ENCODE data around the gene POT1.

POT1 gene

DNA sequence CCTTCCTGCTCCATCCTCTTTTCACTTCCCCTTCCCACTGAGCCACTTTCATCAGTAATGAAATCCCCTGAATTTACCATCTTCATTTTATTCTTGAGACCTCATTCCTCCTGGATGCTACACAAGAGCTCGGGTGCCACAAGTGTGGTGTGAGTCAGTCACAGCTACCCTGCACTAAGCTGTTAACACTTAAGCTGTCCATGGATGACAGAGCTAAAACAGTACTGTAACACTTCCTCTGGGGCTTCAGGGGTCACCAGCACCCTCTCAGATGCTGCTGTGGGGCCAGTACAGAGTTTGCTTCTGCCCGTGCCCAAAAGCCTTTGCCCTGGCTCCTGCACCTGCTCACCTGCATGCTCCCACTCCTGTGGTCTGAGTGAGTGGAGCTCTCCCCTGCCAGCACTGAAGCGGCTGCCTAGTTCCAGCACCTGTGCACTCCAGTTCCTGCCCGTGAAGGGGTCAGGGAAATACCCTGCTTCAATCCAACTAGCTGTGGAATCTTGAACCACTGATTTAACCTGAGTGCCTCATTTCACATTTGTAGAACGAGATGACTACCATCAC, 71.9 kb downstream of the POT1 start:
- H3K9ac ChIP-seq (ENCODE audit: low read depth, low read length): no peak overlapping the region
- H3K9me3 ChIP-seq (ENCODE audit: insufficient read depth, low read depth, low read length): peaks cover 8% of the 10 kb centered on the region; the same call in 1 of the 2 replicates
- H3K27me3 ChIP-seq (ENCODE audit: insufficient read depth, low read length): no peaks in the 10 kb centered on the region
- WGBS: 95% methylated on average over 5 of the region's 5 CpGs
- peaks cover 34% of the 10 kb centered on the region for H3K36me3 ChIP-seq (ENCODE audit: insufficient read depth, low read length)
- H3K4me3 ChIP-seq (ENCODE audit: low read length): no peak overlapping the region
- H3K27ac ChIP-seq (ENCODE audit: low read depth, low read length): no peak overlapping the region
- no peaks in the 10 kb centered on the region for H3K4me1 ChIP-seq (ENCODE audit: insufficient read depth, low read length)

DNA sequence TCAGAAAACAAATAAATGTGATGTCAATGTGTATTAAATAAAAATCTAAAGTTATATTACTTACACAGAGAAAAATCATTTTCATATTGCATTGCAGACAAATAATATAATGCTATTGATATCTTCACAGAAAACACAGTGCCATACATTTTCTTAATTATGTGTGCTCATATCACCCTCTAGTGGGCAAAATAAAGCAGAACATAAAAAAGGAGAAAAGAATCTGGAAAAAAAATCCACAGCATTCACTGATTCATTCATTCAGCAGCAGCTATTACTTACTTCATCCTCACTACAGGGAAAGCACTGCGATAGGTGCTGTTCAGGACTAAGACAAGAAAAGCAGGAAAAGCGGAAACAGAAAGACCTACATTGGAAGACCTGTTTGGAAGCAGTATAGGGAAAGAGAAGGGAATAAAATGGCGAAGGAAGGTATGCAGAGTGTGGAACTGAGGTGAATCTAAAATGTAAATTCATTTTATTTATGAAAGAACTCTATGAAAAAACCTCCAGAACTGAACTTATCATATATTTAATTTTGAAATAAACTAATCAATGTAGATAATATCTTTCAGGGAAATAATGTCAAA, 73.2 kb downstream of the POT1 start:
- peaks cover 29% of the 10 kb centered on the region for H3K36me3 ChIP-seq (ENCODE audit: insufficient read depth, low read length)
- no peak overlapping the region for H3K27ac ChIP-seq (ENCODE audit: low read depth, low read length)
- H3K27me3 ChIP-seq (ENCODE audit: insufficient read depth, low read length): no peaks in the 10 kb centered on the region
- H3K4me3 ChIP-seq (ENCODE audit: low read length): no peak overlapping the region
- H3K9me3 ChIP-seq (ENCODE audit: insufficient read depth, low read depth, low read length): peaks cover 8% of the 10 kb centered on the region; the same call in 1 of the 2 replicates
- no peak overlapping the region for H3K9ac ChIP-seq (ENCODE audit: low read depth, low read length)
- H3K4me1 ChIP-seq (ENCODE audit: insufficient read depth, low read length): no peaks in the 10 kb centered on the region
- WGBS: 93% methylated on average over 3 of the region's 3 CpGs

DNA sequence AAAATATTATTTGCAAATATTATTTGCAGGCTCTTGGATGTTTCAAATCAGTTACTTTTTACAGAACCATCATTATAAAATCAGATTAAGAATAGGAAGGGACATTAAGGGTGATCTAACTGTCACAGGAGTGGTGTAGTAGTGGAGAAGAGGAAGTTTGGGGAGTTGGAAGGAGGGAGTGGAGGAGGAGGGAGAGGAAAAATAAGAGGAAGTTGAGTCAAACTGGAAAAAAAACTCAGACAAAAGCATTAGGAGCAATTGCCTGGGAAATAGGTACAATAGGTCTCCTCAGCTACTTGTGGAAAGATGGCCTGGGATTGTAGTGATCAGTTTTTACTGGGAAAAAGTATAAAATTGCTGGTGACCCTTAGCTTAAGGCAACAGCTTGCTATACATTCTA, 86.3 kb downstream of the POT1 start:
- Histone ChIP-seq H3K9me3 (ENCODE audit: insufficient read depth, low read depth, low read length) (no peaks in the 10 kb centered on the region), H3K4me3 (ENCODE audit: low read length) (no peak overlapping the region), H3K4me1 (ENCODE audit: insufficient read depth, low read length) (peaks cover 7% of the 10 kb centered on the region; the same call in 1 of the 2 replicates), H3K9ac (ENCODE audit: low read depth, low read length) (no peak overlapping the region), H3K27me3 (ENCODE audit: insufficient read depth, low read length) (no peaks in the 10 kb centered on the region), H3K36me3 (ENCODE audit: insufficient read depth, low read length) (peaks cover 20% of the 10 kb centered on the region), H3K27ac (ENCODE audit: low read depth, low read length) (no peak overlapping the region)

DNA sequence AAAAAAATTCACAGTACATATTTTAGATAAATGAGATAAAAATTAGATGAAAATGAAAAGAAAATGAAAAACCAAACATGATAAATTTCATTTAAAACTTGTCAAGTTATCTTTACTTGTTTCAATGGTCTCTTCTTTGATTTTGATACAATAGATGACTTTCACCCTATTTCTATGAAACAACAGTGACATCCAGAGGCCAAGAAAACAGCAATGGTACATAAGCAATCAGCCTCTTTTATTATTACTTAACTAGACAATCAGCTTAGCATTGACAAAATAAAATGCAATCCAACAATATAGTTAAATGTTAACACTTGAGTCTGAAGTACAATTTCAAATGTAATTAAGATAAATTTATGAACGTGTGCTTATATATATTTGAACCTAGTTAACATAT, 89.2 kb downstream of the POT1 start:
- H3K27ac ChIP-seq (ENCODE audit: low read depth, low read length): no peak overlapping the region
- H3K9ac ChIP-seq (ENCODE audit: low read depth, low read length): no peak overlapping the region
- H3K27me3 ChIP-seq (ENCODE audit: insufficient read depth, low read length): no peaks in the 10 kb centered on the region
- H3K4me1 ChIP-seq (ENCODE audit: insufficient read depth, low read length): peaks cover 7% of the 10 kb centered on the region; the same call in 1 of the 2 replicates
- H3K36me3 ChIP-seq (ENCODE audit: insufficient read depth, low read length): peaks cover 5% of the 10 kb centered on the region; the same call in 1 of the 2 replicates
- WGBS: no CpG with 5 or more reads among the region's 1 CpG
- no peaks in the 10 kb centered on the region for H3K9me3 ChIP-seq (ENCODE audit: insufficient read depth, low read depth, low read length)
- no peak overlapping the region for H3K4me3 ChIP-seq (ENCODE audit: low read length)

DNA sequence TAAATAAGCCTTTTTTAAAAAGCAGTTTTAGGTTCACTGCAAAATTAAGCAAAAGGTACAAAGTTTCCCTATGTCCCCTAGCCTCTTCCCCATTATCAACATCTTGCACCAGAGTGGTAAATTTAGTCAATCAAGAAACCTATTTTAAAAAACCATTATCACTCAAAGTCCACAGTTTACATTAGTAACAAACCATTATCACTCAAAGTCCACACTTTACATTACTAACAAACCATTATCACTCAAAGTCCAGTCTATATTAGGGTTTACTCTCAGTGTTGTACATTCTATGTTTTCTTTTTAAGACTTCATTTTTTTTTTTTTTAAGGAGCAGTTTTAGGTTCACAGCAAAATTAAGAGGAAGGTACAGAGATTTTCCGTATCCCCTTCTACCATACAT, 89.9 kb downstream of the POT1 start:
- Histone ChIP-seq H3K4me1 (ENCODE audit: insufficient read depth, low read length) (peaks cover 7% of the 10 kb centered on the region; the same call in 1 of the 2 replicates), H3K27ac (ENCODE audit: low read depth, low read length) (no peak overlapping the region), H3K27me3 (ENCODE audit: insufficient read depth, low read length) (no peaks in the 10 kb centered on the region), H3K9ac (ENCODE audit: low read depth, low read length) (no peak overlapping the region), H3K9me3 (ENCODE audit: insufficient read depth, low read depth, low read length) (no peaks in the 10 kb centered on the region), H3K36me3 (ENCODE audit: insufficient read depth, low read length) (peaks cover 11% of the 10 kb centered on the region), H3K4me3 (ENCODE audit: low read length) (no peak overlapping the region)
- 93% methylated on average over 1 of the region's 1 CpG for WGBS

DNA sequence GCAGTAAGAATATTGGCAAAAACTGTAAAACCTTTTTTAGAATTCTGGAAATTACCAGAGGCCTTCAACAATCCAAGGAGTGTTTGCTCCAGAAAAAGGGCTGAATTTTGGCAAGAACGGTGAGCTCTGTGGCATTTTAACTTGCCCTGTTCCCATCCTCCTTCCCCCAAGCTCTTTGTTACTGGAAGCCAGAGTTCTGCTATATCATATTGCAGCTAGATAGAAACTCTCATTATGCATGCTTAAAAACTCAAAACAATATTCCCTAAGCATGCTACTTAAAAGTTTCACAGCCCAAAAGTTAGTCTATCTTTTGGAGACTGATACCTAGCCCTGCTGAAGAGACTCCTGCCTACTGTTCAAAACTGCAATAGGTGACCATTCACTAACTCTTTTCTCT, 93.5 kb downstream of the POT1 start:
- H3K9ac ChIP-seq (ENCODE audit: low read depth, low read length): peak overlapping the region; percentile 17; the same call in 1 of the 2 replicates

DNA sequence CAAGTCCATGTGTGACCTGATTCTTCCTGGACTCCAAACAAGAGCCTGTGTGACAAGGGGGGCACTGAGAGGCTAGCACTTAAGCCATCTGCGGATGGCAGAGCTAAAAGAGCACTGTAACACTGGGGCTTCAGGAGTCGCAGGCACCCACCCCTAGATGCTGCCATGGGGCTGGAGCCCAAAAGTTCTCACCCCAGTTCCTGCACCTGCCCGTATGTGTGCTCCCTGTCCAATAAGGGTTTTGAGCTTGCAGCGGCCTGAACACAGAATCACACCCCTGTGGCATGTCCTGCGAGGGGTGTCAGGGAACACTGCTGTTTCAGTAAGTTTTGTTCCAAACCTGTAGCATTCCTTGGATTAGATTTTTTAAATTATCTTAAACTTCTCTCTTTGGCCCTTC, 110.8 kb downstream of the POT1 start:
- Histone ChIP-seq H3K4me1 (ENCODE audit: insufficient read depth, low read length) (peaks cover 6% of the 10 kb centered on the region), H3K27me3 (ENCODE audit: insufficient read depth, low read length) (no peaks in the 10 kb centered on the region), H3K4me3 (ENCODE audit: low read length) (no peak overlapping the region), H3K9ac (ENCODE audit: low read depth, low read length) (no peak overlapping the region), H3K36me3 (ENCODE audit: insufficient read depth, low read length) (peaks cover 14% of the 10 kb centered on the region), H3K9me3 (ENCODE audit: insufficient read depth, low read depth, low read length) (no peaks in the 10 kb centered on the region), H3K27ac (ENCODE audit: low read depth, low read length) (no peak overlapping the region)
- 96% methylated on average over 5 of the region's 5 CpGs for WGBS

More for the DNA sequence above, 93.5 kb downstream of the POT1 start:
- no peaks in the 10 kb centered on the region for H3K27me3 ChIP-seq (ENCODE audit: insufficient read depth, low read length)
- H3K27ac ChIP-seq (ENCODE audit: low read depth, low read length): no peak overlapping the region
- no peak overlapping the region for H3K4me3 ChIP-seq (ENCODE audit: low read length)
- H3K4me1 ChIP-seq (ENCODE audit: insufficient read depth, low read length): peaks cover 7% of the 10 kb centered on the region; the same call in 1 of the 2 replicates
- H3K9me3 ChIP-seq (ENCODE audit: insufficient read depth, low read depth, low read length): no peaks in the 10 kb centered on the region
- WGBS: 95% methylated on average over 1 of the region's 1 CpG
- peaks cover 16% of the 10 kb centered on the region for H3K36me3 ChIP-seq (ENCODE audit: insufficient read depth, low read length)

DNA sequence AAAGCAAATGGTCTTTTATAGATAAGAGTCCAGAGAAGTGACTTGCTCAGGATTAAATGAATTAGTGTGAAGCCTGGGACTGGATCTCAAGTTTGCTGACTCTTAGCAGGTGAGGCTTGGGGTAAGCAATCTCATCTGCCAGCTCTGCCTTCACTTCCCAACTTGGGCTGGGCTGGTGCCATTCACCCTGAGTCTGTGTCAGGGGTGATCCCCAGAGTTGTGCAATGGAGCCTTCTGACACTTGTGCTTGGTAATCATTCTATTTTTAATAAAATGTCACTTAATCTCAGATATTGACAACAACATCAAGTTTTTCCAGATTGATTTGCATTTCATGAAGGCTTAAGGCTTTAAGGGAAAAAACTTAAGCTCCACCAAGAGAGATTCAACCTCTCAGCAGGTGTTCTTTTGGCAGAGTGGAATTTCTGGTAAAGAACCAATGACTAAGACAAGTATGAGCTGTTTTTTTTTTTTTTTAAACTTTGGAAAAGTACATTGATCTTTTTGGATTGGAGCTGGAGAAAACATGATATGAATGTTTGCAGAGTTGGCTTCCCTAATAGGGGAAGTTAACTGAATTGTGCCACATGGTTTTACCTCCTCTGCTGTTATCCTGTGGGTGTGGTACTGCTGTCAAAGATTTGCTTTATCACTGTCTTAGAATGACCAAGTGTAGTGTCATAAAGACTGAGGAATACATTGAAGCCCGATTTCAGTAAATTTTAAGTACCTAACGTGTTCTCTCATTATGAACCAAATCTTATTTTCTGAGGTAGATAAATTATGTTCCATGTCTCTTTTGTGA, 115.4 kb downstream of the POT1 start:
- Histone ChIP-seq H3K9ac (ENCODE audit: low read depth, low read length) (no peak overlapping the region), H3K36me3 (ENCODE audit: insufficient read depth, low read length) (no peaks in the 10 kb centered on the region), H3K4me1 (ENCODE audit: insufficient read depth, low read length) (peaks cover 37% of the 10 kb centered on the region), H3K4me3 (ENCODE audit: low read length) (no peak overlapping the region), H3K27me3 (ENCODE audit: insufficient read depth, low read length) (no peaks in the 10 kb centered on the region), H3K27ac (ENCODE audit: low read depth, low read length) (no peak overlapping the region), H3K9me3 (ENCODE audit: insufficient read depth, low read depth, low read length) (no peaks in the 10 kb centered on the region)
- WGBS: 92% methylated on average over 2 of the region's 2 CpGs

DNA sequence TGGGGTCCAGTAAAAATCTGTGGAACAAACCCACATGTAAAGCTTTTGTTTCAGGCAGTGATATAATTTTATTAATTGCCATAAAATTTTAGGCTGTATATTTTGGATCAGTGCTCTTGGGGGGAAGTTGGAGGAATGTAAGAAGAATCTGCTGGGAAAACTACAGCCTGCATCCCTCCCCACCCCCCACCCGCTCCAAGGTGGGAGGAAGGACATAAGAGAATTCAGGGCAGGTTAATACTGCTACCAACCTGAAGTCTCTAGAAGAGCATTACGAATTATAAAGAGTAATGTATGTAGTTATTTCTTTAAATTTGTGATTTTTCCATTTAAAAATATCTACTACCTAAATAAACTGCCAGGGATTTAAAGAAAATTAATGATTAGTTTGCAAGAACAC, 116.9 kb downstream of the POT1 start:
- Histone ChIP-seq H3K9ac (ENCODE audit: low read depth, low read length) (no peak overlapping the region), H3K36me3 (ENCODE audit: insufficient read depth, low read length) (no peaks in the 10 kb centered on the region), H3K9me3 (ENCODE audit: insufficient read depth, low read depth, low read length) (no peaks in the 10 kb centered on the region), H3K4me3 (ENCODE audit: low read length) (no peak overlapping the region), H3K27ac (ENCODE audit: low read depth, low read length) (0 out of 2 replicates have a peak overlapping the region, but pooled peaks have one; percentile 33), H3K27me3 (ENCODE audit: insufficient read depth, low read length) (no peaks in the 10 kb centered on the region), H3K4me1 (ENCODE audit: insufficient read depth, low read length) (peaks cover 43% of the 10 kb centered on the region)
- no CpG with 5 or more reads among the region's 2 CpGs for WGBS

DNA sequence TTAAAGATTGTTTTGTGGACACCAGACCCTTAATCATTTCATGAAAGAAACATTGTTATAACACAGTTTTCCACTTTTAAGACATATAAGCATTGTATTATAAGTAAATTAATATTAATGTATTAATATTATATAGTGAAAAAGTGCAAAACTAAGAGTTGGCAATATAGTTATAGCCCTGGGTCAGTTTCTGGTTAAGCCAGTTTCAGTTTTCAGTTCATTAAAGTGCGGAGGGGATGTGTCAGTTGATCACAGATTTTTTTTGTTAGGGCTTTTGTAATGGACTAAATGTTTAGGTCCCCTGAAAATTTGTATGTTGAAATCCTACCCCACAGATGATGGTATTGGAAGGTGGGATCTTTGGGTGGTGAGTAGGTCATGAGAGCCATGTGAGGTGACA, 118.3 kb downstream of the POT1 start:
- Histone ChIP-seq H3K36me3 (ENCODE audit: insufficient read depth, low read length) (no peaks in the 10 kb centered on the region), H3K9me3 (ENCODE audit: insufficient read depth, low read depth, low read length) (no peaks in the 10 kb centered on the region), H3K4me1 (ENCODE audit: insufficient read depth, low read length) (peaks cover 43% of the 10 kb centered on the region), H3K9ac (ENCODE audit: low read depth, low read length) (no peak overlapping the region), H3K4me3 (ENCODE audit: low read length) (no peak overlapping the region), H3K27ac (ENCODE audit: low read depth, low read length) (no peak overlapping the region), H3K27me3 (ENCODE audit: insufficient read depth, low read length) (no peaks in the 10 kb centered on the region)
- WGBS: 95% methylated on average over 1 of the region's 1 CpG

DNA sequence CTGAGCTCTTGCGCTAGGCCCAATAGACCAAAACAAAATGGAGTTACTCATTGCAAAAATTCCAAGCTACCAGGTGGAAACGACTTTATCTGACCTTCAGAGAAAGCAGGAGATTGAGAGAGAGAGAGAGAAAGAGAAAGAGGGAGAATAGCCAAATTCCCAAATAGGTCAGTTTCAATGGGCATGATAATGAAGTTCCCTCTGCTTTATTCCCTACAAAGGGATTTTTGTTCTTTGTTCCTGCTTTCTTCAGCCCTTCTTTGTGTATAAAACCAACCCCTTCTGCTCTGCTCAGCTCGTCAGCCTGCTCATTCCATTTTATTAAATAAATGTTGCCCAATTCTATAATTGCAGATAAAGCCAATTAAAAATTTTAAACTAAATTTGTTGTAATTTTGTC, 119.0 kb downstream of the POT1 start:
- H3K27ac ChIP-seq (ENCODE audit: low read depth, low read length): peak overlapping the region; percentile 68; the same call in 1 of the 2 replicates
- no peaks in the 10 kb centered on the region for H3K9me3 ChIP-seq (ENCODE audit: insufficient read depth, low read depth, low read length)
- H3K9ac ChIP-seq (ENCODE audit: low read depth, low read length): no peak overlapping the region
- H3K4me1 ChIP-seq (ENCODE audit: insufficient read depth, low read length): peaks cover 47% of the 10 kb centered on the region
- H3K4me3 ChIP-seq (ENCODE audit: low read length): no peak overlapping the region
- H3K27me3 ChIP-seq (ENCODE audit: insufficient read depth, low read length): no peaks in the 10 kb centered on the region
- 55% methylated on average over 3 of the region's 3 CpGs for WGBS
- no peaks in the 10 kb centered on the region for H3K36me3 ChIP-seq (ENCODE audit: insufficient read depth, low read length)

Data from HUES64 (cell line).